AG08396 (cell line): ENCODE results near the gene TRAPPC6A.

Experiments used
- DNase-seq: peaks from one replicate; pipeline ENCODE4 v3.0.0; 2012; ENCODE audit warnings: low spot score, mixed read lengths

The TRAPPC6A gene, protein sequence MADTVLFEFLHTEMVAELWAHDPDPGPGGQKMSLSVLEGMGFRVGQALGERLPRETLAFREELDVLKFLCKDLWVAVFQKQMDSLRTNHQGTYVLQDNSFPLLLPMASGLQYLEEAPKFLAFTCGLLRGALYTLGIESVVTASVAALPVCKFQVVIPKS

DNA sequence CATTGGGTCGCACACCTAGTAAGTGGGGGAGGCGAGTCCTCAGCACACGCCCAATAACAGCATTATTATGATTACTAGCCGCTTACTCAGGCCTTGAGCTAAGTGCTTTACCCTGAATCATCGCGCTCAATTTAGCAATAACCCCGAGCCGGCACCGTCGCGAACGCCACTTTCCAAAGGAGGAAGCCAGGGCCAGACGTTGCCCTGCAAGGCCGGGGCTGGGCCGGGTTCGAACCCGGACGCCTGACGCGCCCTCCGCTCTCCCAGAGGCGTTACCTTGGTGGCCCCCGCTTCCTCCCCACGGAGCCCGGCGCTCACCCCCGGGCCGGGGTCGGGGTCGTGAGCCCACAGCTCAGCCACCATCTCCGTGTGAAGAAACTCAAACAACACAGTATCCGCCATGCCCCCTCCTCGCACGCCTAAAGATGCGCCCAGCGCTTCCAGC, at the start of gene TRAPPC6A:
TRAPPC6A (minus strand) TSS at position 421 of the 445 bp plus-strand sequence; CDS start at position 402, 19 bp downstream.
- peak; percentile 73 for DNase-seq

DNA sequence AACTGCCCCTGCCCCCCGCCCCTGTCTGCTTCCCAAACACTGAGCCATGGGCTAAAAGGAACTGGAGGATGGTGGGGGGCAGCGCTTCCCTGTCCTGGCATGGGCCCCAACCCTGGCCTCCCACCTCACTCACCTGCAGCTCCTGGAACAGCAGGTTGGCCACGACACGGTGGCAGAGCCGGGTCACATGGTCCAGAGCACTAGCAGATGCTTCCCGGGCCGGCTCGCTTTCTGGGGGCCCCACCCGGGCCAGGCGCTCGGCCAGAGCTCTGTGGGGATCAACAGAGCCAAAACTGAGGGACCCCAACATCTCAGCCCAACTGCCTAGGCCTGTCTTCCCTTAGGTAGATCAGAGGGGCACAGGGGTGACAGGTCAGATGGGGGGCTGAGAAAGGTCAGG, 46.6 kb upstream of the TRAPPC6A start:
- DNase-seq, result no peak

DNA sequence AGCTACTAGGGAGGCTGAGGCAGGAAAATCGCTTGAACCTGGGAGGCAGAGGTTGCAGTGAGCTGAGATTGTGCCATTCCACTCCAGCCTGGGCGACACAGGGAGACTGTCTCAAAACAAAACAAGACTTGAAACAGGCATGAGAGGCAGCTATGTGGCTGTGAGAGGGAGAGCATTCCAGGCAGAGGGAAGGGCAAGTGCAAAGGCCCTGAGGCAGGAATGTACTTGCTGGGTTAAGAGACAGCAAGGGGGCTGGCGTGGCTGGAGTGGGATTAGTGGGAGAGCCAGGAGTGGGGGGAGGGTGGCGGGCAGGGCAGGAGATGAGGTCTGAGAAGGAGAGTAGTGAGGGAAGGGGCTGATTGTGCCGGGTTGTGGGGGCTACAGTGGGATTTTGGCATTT, 45.8 kb upstream of the TRAPPC6A start:
- no peak for DNase-seq

DNA sequence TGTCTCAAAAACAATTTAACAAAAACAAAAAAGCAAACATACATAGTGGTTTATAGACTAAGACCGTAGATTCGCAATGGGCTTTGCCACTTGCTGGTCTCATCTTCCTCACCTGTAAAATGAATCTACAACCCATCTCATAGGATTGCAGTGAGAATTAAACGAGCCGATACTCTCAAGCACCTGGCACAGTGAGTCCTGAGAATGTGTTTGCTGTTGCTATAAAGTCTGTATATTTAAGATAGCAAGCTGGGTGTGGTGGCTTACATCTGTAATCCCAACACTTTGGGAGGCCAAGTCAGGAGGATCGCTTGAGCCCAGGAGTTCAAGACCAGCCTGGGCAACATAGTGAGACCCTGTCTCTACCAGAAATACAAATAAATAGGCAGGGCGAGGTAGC, 44.7 kb upstream of the TRAPPC6A start:
- DNase-seq, result no peak

DNA sequence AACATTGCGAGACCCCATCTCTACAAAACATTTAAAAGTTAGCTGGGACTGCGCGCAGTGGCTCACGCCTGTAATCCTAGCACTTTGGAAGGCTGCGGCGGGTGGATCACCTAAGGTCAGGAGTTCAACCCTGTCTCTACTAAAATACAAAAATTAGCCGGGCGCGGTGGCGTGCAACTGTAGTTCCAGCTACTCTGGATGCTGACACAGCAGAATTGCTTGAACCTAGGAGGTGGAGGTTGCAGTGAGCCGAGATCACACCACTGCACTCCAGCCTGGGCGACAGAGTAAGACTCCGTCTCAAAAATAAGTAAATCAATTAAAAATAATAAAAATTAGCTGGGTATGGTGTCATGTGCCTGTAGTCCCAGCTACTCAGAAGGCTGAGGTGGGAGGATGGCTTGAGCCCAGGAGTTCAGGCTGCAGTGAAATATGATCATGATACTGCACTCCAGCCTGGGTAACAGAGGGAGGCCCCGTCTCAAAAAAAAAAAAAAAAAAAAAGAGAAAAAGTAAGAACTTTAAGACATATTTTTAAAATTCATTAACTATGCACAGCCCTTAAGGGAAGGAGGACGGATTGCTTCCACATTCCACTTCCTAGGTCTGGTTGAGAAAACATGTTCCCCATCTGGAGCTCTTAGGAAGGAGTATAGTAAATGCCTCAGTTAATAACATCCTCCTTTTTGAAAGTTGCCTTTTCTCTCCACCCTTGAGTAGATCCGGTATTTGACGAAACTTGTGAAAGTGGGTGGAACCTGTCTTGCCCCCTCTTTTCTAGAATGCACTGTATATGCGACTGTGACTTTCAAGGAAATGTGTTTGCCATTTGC, 41.1 kb upstream of the TRAPPC6A start:
- DNase-seq, result no peak

DNA sequence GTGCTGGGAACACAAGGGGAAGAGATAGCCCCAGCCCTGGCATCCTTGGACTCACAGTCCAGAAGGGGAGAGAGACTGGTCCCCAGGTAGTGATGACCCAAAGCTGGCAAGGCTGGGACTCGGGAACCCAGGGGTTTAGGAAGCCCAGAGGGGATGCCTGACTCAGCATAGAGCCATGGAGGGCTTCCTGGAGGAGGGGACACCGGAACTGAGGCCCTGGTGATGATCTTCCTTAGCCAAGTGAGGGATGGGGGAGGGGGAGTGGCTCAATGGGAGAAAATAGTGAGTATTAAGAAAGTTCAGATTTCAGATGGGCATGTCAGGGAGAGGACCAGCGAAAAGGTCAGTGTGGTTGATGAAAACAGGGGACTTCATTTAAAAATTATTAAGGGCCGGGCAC, 40.4 kb upstream of the TRAPPC6A start:
- DNase-seq, result no peak

DNA sequence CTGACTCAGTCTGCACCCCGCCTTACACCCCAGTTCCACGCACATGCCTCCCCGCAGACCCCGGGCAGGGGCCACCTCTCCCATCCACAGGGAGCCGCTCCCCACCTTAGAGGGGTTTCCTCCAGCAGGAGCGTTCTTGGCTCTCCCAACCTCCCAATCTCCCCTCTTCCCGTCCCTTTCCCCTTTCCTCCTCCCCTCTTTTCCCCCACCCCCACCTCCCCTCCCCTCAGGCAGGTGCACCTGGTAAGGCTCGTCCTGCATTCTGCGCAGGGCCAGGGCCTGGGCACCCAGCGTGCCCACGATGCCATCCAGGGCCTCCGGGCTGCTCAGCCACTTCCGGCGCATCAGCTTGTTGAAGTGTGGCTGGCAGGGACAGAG, 39.9 kb upstream of the TRAPPC6A start:
- no peak for DNase-seq

DNA sequence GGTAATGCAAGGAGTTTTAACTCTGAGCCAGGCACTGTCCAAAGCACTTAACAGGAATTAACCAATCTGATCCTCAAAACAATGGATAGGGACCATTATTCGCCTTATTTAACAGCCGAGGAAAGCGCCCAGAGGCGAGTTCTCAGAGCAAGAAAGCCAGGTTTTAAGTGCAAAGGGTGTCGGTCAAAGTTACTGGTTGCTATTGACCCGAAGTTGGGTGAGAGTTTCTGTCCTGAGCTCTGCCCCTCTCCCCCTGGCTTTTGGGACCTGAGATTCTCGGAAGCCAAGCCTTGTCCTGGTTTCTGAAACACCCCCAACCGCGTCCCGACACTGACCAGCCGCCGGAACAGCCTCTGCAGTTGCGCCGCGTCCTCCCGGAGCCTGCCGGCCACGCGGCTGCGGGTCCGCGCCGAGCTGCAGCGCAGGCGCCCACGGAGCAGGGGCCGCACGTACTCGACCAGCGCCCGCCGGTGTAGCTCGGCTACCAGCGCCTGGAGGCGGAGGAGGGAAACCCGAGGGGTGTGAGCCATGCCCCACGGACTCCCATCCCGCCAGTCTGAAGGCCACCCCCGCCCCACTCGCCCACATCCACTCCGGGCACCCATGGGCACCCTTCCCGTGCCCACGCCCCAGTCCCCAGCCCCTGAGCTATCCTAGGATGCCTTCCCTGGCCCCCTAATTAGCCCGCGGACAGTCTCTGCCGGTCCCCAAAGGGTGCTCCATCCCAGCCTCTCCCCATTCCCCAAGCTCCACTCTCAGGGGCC, 39.3 kb upstream of the TRAPPC6A start:
- DNase-seq, result no peak

DNA sequence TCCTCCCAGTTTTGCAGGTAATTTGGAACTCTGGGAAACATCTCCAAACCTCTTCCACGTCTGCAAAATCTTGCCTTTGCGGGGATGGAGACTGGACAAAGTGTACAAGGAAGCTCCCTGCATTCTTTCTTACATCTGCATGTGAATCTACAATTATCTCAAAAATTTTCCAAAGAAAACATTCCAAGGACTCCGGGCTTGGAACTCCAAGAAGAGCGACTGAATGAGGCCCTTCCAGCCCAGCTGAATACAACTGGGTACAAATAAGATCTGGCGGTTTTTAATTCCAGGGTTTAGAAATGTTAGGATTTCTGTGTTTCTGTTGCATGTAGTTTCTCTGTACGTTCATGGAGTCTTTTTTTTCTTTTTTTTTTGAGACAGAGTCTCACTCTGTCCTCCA, 38.6 kb upstream of the TRAPPC6A start:
- no peak for DNase-seq

DNA sequence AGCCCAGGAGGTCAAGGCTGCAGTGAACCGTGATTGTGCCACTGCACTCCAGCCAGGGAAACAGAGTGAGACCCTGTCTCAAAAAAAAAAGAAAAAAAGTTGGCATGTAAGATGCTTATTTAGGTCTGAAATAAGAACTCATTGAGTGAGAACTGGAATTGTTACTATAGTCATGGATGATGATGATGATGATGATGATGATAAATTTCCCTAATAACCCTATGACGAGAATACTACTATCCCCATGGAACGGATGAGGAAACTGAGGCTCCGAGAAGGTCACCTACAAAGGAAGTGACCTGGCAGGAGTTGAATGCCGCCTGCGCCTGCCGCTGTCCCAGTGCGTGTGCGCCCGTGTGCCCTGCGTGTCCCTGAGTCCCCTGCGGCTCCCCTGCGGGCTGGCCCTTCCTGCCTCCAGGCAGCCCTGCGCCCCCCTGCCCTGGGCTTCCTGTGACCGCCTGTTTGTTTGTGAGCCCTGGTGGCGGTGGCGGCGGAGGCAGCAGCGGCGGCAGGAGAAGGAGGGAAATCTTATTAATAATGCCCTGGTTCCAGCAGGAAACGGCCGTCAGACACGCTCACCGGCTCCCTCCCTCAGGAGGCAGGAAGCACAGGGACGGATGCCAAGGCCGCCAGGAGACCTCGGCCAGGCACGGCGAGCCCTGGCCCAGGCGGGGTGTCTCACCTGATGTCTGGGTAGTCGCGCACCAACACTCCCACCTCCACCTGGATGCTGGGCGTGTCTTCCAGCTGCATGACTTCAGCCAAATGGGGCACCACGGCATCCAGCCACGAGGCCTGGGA, 37.6 kb upstream of the TRAPPC6A start:
- DNase-seq, result no peak

DNA sequence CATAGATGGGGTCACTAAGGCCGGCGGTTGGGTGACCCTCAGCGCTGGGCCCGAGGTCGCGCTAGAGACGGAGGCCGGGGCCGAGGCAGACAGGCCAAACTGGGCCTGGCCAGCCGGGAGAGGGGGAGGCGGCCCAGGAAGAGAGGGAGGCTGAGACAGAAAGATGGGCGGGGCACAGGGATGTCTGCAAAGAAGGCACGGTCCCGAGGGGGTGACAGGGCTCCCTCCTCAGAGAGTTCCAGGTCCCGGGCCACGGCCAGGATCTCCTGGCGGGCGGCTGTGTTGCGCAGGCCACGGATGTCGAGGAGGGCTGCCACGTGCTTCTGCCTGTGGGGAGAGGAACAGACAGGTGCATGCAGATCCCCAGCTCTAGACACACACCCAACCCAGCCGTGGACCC, 35.0 kb upstream of the TRAPPC6A start:
- no peak for DNase-seq

DNA sequence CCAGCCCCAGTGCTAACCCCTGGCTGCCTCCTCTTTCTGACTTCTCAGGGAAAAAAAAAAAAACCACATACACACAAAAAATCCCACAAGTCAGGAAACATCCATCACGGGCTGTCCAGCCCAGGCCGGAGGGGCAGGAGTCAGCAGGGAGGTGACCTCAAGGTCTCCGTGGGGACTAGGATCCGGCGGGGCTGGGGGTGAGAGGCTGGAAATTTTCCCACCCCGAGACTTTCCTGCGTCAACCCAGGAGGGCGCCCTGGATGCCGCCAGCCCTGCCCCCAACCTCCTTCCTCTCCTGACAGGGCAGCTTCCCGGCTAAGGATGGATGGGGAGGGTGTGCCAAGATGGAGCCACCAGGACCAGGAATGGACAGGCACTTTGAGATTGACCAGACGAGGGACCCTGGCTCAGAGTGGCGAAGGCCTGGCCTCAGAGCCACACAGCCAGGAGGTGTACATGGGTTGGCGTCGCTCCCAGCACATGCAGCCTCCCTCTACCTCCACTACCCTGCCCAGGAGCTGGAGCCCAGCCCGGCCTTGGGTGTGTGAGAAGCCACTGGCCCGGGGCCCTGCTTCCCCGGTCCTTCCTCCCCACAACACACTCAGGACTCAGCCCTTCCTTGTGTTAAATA, 33.8 kb upstream of the TRAPPC6A start:
- no peak for DNase-seq

DNA sequence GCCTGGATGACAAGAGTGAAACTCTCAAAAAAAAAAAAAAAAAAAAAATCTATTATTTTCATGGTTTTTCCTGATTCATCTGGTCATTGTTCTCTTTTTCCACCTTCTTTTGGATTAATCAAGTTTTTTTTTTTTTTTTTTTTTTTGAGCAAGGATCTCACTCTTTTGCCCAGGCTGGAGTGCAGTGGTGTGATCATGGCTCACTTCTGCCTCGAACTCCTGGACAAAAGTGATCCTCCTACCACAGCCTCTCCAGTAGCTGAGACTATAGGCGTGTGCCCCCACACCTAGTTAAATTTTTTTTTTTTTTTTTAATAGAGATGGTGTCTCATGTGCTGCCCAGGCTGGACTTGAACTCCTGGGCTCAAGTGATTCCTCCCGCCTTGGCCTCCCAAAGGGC, 28.3 kb upstream of the TRAPPC6A start:
- DNase-seq, result no peak

DNA sequence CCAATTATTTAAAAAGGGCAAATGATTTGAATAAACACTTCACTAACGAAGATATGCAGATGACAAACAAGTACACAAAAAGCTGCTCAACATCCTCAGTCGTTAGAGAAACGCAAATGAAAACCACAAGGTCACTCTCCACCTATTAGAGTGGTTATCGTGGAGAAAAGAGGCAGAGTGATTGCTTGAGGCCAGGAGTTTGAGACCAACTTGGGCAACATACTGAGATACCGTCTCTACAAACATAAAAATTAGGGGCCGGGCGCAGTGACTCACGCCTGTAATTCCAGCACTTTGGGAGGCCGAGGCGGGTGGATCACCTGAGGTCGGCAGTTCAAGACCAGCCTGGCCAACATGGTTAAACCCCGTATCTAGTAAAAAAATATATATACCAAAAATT, 27.8 kb upstream of the TRAPPC6A start:
- DNase-seq, result no peak

DNA sequence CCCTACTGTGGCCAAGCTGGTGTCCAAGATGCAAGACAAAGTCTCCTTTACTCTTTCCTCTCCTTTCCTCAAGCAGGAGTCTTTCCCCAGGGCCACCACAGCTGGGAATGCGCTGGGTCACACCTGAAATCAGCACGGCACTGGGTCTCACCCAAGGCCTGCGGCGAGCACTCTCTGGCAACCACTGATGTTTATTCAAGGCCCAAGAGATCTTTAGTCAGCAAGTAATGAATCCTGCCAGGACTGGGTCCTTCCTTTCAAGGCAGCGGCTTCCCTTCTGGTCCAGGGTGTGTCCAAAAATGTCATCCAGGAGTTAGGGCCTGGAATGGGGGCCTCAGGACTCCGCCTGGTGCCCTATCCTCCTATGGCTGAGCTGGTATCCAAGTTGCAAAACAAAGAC, 24.6 kb upstream of the TRAPPC6A start:
- DNase-seq, result no peak

DNA sequence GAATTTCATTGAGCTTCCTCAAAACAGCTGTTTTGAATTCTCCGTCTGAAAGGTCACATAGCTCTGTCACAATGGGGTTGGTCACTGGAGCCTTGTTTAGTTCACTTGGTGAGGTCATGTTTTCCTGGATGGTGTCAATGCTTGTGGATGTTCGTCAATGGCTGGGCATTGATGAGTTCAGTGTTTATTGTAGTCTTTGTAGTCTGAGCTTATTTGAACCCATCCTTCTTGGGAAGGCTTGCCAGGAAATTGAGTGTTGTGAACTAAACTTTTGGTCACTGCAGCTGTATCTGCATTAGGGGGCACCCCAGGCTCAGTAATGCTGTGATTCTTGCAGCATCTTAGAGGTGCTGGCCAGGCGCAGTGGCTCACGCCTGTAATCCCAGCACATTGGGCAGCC, 22.5 kb upstream of the TRAPPC6A start:
- DNase-seq, result no peak

DNA sequence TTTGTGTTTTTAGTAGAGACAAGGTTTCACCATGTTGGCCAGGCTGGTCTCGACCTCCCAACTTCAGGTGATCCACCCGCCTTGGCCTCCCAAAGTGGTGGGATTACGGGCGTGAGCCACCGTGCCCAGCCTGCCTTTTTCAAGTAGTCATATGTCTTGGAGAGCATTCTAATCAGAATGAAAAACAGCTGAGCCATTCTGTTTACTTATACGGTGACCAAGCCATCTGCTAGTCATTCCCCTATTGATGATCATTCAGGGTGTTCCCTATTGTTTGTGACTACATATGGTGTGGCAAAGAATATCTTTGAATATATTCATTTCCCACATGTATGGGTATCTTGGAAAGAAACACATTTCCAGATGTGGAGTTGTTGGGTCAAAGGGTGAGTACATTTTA, 17.7 kb upstream of the TRAPPC6A start:
- no peak for DNase-seq

DNA sequence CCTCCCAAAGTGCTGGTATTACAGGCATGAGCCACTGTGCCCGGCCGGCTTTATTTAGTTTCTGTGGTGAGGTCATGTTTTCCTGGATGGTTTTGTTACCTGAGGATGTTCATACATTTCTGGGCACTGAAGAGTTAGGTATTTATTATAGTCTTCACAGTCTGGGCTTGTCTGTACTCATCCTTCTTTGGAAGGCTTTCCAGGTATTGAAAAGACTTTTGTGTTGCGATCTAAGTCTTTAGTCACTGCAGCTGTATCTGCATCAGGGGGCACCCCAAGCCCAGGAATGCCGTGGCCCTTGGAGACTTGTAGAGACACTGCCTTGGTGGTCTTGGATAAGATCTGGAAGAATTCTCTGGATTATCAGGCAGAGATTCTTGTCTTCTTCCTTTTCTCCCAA, 13.3 kb upstream of the TRAPPC6A start:
- no peak for DNase-seq

DNA sequence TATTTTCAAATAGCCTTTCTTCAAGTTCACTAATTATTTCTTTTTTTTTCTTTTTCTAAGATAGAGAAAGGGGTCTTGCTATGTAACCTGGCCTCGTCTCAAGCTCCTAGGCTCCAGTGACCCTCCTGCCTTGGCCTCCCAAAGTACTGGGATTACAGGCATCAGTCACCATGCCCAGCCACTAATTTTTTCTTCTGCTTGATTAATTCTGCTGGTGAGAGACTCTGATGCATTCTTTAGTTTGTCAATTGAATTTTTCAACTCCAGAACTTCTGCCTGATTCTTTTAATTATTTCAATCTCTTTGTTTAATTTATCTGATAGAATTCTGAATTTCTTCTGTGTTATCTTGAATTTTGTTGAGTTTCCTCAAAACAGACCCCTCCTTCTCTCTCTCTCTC, 11.9 kb upstream of the TRAPPC6A start:
- no peak for DNase-seq

DNA sequence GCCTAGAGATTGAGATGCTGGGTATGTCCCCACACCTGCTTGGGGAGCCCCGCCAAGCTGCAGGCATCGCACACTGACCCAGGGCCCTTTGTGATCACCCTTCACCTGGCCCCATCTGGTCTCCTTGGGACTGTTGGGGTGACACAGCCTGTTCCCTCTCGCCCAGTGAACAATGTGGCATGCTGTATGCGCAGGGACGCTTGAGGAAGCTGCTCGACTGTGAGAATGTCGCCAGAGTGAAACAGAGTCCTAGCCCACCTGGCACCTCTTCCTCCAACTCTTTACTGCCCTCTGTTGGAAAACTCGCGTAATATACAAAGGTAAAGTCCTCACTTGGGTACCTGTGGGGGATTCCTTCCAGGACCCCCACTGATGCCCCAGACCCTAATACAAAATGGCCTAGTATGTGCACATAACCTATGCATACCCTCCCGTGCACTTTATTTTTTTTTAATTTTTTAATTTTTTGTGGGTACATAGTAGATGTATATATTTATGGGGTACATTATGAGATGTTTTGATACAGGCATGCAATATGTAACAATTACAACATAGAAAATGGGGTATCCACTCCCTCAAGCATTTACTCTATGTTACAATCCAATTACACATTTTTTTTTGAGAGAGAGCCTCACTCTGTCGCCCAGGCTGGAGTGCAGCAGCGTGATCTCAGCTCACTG, 9.5 kb upstream of the TRAPPC6A start:
- no peak for DNase-seq
